Iris pigment epithelial cell (primary cell): ENCODE measurements around the gene THRA.

Experiments
- DNase-seq: peaks from one replicate; pipeline ENCODE4 v3.0.0-alpha.2; 2011; ENCODE audit warnings: low read depth

THRA gene, protein sequence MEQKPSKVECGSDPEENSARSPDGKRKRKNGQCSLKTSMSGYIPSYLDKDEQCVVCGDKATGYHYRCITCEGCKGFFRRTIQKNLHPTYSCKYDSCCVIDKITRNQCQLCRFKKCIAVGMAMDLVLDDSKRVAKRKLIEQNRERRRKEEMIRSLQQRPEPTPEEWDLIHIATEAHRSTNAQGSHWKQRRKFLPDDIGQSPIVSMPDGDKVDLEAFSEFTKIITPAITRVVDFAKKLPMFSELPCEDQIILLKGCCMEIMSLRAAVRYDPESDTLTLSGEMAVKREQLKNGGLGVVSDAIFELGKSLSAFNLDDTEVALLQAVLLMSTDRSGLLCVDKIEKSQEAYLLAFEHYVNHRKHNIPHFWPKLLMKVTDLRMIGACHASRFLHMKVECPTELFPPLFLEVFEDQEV

GRCh38 chr17:40062329-40063186, at the start of gene THRA:
THRA (plus strand) TSS chr17:40062965; CDS start chr17:40074489, 11,524 bp downstream.
- peak; percentile 49 for DNase-seq

- peak; percentile 44 for DNase-seq
Observed at GRCh38 chr17:40014375-40014980, 48.3 kb upstream of the THRA start.

DNA sequence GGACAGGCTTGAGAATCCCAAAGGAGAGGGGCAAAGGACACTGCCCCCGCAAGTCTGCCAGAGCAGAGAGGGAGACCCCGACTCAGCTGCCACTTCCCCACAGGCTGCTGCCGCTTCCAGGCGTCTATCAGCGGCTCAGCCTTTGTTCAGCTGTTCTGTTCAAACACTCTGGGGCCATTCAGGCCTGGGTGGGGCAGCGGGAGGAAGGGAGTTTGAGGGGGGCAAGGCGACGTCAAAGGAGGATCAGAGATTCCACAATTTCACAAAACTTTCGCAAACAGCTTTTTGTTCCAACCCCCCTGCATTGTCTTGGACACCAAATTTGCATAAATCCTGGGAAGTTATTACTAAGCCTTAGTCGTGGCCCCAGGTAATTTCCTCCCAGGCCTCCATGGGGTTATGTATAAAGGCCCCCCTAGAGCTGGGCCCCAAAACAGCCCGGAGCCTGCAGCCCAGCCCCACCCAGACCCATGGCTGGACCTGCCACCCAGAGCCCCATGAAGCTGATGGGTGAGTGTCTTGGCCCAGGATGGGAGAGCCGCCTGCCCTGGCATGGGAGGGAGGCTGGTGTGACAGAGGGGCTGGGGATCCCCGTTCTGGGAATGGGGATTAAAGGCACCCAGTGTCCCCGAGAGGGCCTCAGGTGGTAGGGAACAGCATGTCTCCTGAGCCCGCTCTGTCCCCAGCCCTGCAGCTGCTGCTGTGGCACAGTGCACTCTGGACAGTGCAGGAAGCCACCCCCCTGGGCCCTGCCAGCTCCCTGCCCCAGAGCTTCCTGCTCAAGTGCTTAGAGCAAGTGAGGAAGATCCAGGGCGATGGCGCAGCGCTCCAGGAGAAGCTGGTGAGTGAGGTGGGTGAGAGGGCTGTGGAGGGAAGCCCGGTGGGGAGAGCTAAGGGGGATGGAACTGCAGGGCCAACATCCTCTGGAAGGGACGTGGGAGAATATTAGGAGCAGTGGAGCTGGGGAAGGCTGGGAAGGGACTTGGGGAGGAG, 47.5 kb upstream of the THRA start, which contains the start of gene CSF3:
Gene CSF3 (plus strand): TSS at position 436 of the 993 bp plus-strand sequence. CDS start 35 bp downstream, at position 471.
- DNase-seq: no peak

DNA sequence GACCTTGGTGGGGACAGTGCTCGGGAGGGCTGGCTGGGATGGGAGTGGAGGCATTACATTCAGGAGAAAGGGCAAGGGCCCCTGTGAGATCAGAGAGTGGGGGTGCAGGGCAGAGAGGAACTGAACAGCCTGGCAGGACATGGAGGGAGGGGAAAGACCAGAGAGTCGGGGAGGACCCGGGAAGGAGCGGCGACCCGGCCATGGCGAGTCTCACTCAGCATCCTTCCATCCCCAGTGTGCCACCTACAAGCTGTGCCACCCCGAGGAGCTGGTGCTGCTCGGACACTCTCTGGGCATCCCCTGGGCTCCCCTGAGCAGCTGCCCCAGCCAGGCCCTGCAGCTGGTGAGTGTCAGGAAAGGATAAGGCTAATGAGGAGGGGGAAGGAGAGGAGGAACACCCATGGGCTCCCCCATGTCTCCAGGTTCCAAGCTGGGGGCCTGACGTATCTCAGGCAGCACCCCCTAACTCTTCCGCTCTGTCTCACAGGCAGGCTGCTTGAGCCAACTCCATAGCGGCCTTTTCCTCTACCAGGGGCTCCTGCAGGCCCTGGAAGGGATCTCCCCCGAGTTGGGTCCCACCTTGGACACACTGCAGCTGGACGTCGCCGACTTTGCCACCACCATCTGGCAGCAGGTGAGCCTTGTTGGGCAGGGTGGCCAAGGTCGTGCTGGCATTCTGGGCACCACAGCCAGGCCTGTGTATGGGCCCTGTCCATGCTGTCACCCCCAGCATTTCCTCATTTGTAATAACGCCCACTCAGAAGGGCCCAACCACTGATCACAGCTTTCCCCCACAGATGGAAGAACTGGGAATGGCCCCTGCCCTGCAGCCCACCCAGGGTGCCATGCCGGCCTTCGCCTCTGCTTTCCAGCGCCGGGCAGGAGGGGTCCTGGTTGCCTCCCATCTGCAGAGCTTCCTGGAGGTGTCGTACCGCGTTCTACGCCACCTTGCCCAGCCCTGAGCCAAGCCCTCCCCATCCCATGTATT, 46.5 kb upstream of the THRA start:
- no peak for DNase-seq

DNA sequence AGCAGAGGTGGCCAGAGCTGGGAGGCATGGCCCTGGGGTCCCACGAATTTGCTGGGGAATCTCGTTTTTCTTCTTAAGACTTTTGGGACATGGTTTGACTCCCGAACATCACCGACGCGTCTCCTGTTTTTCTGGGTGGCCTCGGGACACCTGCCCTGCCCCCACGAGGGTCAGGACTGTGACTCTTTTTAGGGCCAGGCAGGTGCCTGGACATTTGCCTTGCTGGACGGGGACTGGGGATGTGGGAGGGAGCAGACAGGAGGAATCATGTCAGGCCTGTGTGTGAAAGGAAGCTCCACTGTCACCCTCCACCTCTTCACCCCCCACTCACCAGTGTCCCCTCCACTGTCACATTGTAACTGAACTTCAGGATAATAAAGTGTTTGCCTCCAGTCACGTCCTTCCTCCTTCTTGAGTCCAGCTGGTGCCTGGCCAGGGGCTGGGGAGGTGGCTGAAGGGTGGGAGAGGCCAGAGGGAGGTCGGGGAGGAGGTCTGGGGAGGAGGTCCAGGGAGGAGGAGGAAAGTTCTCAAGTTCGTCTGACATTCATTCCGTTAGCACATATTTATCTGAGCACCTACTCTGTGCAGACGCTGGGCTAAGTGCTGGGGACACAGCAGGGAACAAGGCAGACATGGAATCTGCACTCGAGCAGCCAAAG, 45.2 kb upstream of the THRA start:
- DNase-seq: no peak

DNA sequence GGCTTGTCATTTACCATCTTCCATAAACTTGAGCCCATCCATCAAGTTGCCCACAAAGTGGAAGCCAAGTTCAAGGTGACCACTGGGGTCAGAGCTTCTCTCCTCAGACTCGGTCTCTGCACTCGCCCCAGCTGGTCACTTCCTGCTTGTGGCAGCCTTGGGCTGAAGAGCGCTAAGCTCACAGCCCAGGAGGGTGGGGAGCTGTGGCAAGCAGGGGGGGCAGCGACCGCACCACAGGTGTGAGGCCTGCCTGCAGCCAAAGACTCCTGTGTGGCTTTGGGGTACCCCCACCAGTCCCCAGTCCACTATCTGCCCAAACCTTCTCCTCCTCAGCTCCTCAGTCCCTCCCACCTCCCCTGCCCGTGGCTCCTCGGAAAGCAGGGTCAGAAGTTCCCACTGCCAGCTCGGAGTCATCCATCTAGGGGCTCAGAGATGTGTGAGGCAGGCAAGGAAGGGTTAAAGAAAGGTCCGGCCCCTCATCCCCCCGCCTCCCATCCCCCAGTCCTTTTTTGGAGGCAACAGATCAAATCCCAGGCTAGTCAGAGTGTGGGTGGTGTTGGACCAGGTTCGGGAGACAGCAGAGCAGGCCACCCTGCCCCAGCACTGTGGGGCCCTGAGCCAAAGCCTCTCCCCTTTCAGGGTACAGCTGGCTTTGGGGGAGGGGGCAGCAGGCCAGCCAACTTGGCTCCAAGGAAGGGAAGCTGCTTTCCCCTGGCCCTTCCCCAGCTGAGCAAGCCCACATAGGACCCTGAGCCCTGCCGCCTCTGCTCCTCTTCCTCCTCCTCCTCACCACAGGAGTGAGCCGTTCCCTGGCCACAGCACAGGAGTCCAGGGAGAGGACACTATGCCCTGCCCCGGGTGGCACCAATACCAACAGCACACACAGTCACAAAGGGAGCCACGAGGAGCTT, 44.3 kb upstream of the THRA start:
- no peak for DNase-seq

- peak; percentile 86 for DNase-seq
Observed at GRCh38 chr17:40019140-40019991, 43.4 kb upstream of the THRA start.

DNA sequence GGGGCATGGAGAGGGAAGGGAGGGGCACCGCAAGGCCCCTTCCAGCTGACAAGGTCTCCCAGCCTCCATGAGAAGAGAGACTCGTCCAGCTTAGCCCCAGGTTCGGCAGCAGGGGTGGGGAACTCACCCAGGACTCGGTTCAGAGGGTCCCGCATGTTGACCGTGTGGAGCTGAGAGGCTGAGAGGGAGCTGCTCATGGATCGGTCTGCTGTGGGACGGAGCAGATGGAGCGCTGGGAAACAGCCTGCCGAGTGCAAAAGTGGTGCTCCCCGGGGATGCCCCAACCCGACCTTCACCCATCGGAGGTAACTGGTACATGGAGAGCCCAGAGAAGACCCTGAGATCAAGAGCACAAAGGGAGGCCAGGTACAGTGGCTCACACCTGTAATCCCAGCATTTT, 42.6 kb upstream of the THRA start:
- no peak for DNase-seq

DNA sequence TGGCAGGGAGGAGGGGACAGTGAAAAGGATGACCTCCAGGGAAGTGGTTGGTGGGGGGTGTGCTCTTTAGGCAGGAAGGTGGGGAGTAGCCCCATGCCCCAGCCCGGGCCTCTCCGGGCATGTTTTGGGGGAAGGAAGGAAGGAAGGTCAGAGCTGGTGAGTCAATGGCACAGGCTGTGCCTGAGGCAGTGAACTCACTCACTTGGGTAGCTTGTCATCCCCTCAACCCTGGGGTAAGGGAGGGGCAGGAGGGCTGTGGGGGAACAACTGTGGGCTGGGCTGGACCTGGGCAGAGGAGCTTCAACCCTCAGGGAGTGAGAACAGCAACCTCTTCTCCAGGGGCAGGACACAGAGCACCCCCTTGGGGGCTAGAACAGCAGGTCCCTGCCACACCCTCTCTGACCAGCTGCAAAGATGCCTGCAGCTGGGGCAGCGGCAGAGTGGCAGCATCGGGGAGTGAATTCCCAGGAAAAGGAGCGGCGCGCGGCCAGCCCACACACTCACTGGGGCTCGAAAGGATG, 41.3 kb upstream of the THRA start:
- DNase-seq: peak; percentile 53

DNA sequence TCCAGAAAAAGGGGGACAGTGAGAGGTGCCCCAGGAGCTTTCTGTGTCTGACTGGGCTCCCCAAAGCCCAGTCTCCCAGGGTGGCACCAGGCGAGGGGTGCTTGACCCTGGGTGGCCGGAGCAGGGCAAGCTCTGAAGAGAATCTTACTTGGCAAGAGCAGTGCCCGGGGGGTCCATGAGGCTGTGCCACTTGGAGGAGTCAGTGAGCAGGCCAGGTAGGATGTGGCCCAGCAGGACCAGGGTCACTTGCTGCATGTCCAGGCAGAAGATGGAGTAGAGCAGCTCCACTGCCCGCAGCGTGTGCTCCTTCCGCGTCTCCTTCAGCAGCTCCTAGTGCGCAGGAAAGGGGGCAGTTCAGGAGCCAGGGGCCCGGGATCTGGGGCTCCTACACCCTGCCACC, 40.3 kb upstream of the THRA start:
- no peak for DNase-seq

DNA sequence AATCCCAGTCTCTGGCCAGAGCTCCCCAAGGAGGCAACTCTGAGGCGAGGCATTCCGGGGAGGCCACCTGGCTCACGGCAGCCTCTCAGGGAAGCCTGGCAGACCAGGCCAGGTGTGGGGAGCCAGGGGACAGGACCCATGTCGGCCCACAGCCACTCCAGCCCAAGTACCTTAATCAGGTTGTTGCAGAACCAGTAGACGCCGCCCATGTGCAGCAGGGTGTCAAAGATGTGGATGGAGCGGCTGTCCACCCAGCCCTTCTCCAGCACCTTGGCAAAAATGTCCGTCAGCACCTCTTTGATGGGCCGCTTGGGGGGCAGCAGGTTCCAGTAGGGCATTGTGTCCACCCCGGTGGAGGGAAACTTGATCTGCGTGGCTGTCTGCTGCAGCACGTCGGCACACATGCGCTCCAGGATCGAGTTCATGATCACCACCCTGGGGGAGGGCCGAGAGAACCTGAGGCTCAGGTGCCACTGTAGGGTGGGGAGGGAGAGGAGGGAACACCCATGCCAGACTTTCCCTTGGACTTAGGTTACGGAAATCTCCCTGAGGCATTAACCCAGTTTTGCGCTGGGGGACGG, 39.7 kb upstream of the THRA start:
- DNase-seq: no peak

GRCh38 chr17:40023590-40024292, 39.0 kb upstream of the THRA start:
- DNase-seq: no peak

DNA sequence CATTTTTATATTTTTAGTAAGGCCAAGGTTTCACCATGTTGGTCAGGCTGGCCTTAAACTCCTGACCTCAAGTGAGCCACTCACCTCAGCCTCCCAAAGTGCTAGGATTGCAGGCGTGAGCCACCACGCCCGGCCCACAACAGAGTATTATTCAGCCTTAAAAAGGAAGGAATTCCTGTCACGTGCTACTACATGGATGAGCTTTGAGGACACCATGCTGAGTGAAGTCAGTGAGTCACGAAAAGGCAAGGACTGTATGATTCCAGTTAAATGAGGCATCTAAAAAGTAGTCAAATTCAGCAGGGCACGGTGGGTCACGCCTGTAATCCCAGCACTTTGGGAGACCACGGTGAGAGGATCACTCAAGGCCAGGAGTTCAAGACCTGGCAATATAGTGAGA, 37.9 kb upstream of the THRA start:
- DNase-seq: peak; percentile 64

GRCh38 chr17:40025559-40025958, 37.2 kb upstream of the THRA start:
- no peak for DNase-seq

DNA sequence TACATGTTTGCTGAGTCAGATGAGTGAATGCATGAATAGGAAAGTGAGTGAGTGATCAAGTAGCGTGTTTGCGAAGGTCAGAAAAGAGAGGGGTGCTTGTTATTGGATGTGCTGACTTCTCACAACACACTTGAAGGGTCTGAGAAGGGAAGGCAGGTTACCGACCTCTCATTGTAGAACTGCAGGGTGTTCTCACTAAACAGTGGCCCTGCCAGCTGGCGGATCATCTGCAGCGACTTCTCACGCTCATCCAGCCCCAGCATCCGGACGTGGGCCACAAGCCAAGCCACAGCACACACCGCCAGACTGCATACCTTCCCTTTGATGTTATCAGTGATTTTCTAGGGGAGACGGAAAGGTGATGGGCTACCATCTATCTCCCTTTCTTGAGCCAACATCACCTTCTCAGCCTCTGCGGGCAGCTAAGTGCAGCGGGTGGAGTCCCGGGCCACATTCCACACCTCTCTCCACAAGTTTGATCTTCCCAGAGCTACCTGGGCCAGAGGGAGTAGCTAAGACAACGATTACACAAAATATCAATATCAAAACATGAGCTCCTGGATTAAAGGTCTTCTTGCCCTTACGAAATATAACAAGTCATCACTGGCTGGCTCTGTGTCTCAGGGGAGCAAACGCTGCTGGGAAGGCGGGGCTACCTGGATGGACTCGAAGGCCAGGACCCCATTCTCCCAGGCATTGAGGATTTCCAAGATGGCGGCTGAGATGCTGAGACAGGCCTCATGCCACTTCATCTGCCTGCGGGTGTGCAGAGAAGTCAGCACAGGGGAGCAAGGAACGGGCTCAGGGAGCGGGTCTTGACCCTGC, 36.6 kb upstream of the THRA start:
- DNase-seq: peak; percentile 70
